RWPE1 (cell line): ENCODE data around the gene JAK1.
A peak's percentile ranks its signal among the peaks of the same experiment; 100 is the strongest.

Experiments used
- CTCF ChIA-PET: fragments of 350-600 bp; sonication (Branson Sonifier 250); formaldehyde crosslinking; extraction: SDS; loops from one replicate; lab custom pipeline; 2021; lab: Yijun Ruan, JAX
- POLR2A ChIA-PET: fragments of 400-600 bp; formaldehyde crosslinking; extraction: SDS; loops from one replicate; lab custom pipeline; 2020; ENCODE audit warnings: antibody characterized with exemption; ENCODE audit not compliant: low non-redundant PET; lab: Yijun Ruan, JAX
- DNase-seq: peaks from one replicate; pipeline ENCODE4 v3.0.0; 2012; ENCODE audit warnings: low spot score
- H3K27ac ChIP-seq: fragments of 450-650 bp; 2 replicates; pipeline ENCODE4 v1.5.1; 2017
- CTCF ChIP-seq: fragments of 450-650 bp; conservative IDR thresholded peaks from 2 replicates; pipeline ENCODE4 v1.5.1; 2017; ENCODE audit warnings: low read depth, mild to moderate bottlenecking

Gene JAK1

GRCh38 chr1:64961923-64962322, 4.4 kb downstream of the JAK1 start:
- H3K27ac ChIP-seq, result no peak overlapping the region
- DNase-seq, result no peak
- POLR2A ChIA-PET, result no interaction called here
- CTCF ChIA-PET, result interaction anchor here (0.6 kb wide), 1 partner anchor 57 kb away, joined by 3 read pairs; no protein-coding TSS in a partner anchor
- no peak for TF ChIP-seq CTCF

GRCh38 chr1:64960731-64961130, 5.6 kb downstream of the JAK1 start:
- TF ChIP-seq CTCF, result no peak
- no peak for DNase-seq
- ChIA-PET CTCF (no interaction called here), POLR2A (no interaction called here)
- no peak overlapping the region for H3K27ac ChIP-seq

GRCh38 chr1:64959986-64960385, 6.4 kb downstream of the JAK1 start:
- no peak for DNase-seq
- no peak overlapping the region for H3K27ac ChIP-seq
- no peak for TF ChIP-seq CTCF
- CTCF ChIA-PET, result no interaction called here
- POLR2A ChIA-PET, result no interaction called here

- ChIA-PET POLR2A (no interaction called here), CTCF (interaction anchor here (0.5 to 0.7 kb wide), 2 partner anchors 20 to 35 kb away, joined by 3 to 6 read pairs; no protein-coding TSS in a partner anchor)
- no peak for DNase-seq
- no peak overlapping the region for H3K27ac ChIP-seq
- TF ChIP-seq CTCF, result no peak
Measured at GRCh38 chr1:64956733-64957441, 9.5 kb downstream of the JAK1 start.

DNA sequence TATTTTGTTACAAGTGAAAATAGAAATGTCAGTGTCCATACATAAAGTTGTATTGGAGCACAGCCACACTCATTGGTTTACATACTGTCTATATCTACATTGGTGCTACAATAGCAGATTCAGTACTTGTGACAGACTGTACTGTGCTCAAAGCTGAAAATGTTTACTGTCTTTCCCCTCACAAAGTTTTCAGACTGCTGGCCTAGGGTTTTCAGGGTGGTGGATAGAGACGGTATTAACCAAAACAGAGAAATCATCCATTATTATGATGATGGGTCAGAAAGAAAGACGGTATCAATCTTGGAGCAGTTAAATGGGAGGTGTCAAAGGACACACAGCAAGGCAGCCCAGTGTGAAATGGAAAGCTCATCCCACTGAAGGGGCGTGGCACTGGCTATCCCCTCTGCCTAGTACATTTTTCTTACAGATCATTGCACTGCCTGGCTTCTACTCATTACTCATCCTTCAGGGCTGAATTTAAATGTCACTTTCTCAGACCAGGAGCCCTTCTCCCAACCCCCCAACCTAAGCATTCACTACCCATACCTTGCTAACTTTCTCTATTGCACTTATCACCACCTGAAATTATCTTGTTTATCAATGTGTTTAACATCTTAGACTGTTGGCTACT, 10.2 kb downstream of the JAK1 start:
- ChIA-PET POLR2A (no interaction called here), CTCF (interaction anchor here (0.5 kb wide), 1 partner anchor 34 kb away, joined by 6 read pairs; no protein-coding TSS in a partner anchor)
- no peak for TF ChIP-seq CTCF
- H3K27ac ChIP-seq, result no peak overlapping the region
- DNase-seq, result peak; percentile 33

DNA sequence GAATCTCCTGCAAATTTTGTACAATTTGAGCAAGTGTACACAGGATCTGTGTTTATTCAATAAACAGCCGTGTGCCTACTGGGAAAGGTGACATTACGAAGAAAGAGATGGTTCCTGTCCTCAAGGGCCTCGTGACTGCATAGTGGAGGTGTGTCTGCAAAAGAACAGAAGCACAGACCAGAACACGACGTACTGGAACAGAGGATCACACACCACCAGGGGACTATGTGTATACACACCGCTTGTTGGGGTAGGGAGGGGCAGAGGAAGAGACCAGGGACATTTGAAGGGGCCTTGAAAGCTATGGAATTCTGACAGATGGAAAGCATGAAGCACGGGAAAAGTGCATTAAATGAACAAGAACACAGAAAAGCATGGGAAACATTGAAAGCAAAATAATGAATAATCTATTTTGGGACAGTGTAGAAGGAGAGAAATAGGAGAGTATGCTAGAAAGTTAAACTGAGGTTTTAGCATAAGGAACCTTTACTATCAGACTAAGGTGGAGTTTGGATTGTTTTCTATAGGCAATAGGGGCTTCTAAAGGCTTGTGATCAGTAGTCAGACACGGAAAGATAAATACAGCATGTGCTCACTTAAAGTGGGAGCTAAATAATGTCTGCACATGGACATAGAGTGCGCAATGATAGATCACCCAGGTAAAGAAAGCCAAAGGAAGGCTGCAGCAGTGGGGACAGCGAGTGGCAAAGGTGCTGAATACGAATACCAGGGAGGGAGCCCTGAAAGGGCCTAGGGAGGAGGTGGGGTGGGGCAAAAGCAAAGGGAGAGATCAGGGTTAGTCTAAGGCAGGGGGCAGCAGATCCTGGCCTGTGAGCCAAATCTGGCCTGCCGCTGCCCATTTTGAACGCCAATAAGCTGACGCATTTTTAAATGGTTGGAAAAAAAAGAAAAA, 11.0 kb downstream of the JAK1 start:
- no peak for DNase-seq
- ChIA-PET CTCF (no interaction called here), POLR2A (no interaction called here)
- H3K27ac ChIP-seq, result no peak overlapping the region
- no peak for TF ChIP-seq CTCF
